ENCODE results near the gene NUMA1. TPM values are rescaled to one million over a fixed set of nuclear protein-coding genes. Genes with fewer than 3 reads are reported as not detected.

NUMA1 gene
- polyA plus RNA-seq, 1 donor (not counting 4 experiments of a cell fraction or from before 2014, with no cell fraction given): 38.8 TPM

- H3K36me3 ChIP-seq (ENCODE audit: control insufficient read depth in 2 of 2, extremely low read depth in 1 of 2, insufficient read depth in 2 of 2, low read length in 2 of 2): peaks cover 5 to 12% of the 10 kb centered on the region in 2 experiments
- H2AFZ ChIP-seq (ENCODE audit: control insufficient read depth, low read length): no peak overlapping the region
- no peaks in the 10 kb centered on the region for H4K20me1 ChIP-seq (ENCODE audit: control insufficient read depth, extremely low read depth, insufficient read depth, low read length)
- H3K27ac ChIP-seq (ENCODE audit: control insufficient read depth, insufficient read depth, low read length): no peak overlapping the region
- TF ChIP-seq EZH2 (IDR thresholded peaks at IDR 0.05; ENCODE audit: low read length) (no peak), CTCF (optimal IDR thresholded peaks at IDR 0.05 in 1 of 3, IDR thresholded peaks at IDR 0.05 in 1 of 3, conservative IDR thresholded peaks at IDR 0.05 in 1 of 3; ENCODE audit: extremely low read depth in 1 of 3, insufficient read depth in 2 of 3, low read length in 3 of 3) (no peak)
- no peak overlapping the region for H3K4me2 ChIP-seq (ENCODE audit: control insufficient read depth, extremely low read depth, insufficient read depth, low read depth, low read length)
- H3K27me3 ChIP-seq (ENCODE audit: control insufficient read depth, extremely low read depth, insufficient read depth, low read length): no peaks in the 10 kb centered on the region
- DNase-seq (ENCODE audit: low read depth, low spot score): no peak
- no peak overlapping the region for H3K4me3 ChIP-seq (ENCODE audit: control insufficient read depth in 2 of 3, extremely low read depth in 1 of 3, insufficient read depth in 2 of 3, low read depth in 1 of 3, low read length in 3 of 3)
- no peaks in the 10 kb centered on the region for H3K9me3 ChIP-seq (ENCODE audit: control insufficient read depth, low read depth, low read length)
- dilution Hi-C loops (cut with MboI; ENCODE audit: extremely low pct_ligation_motif_present, low sequenced_read_pairs): no loop called here
- no peaks in the 10 kb centered on the region for H3K9me1 ChIP-seq (ENCODE audit: control insufficient read depth, extremely low read depth, insufficient read depth, low read length)
- H3K4me1 ChIP-seq (ENCODE audit: control insufficient read depth, extremely low read depth, insufficient read depth, low read length): no peaks in the 10 kb centered on the region
- no peaks in the 10 kb centered on the region for H3K79me2 ChIP-seq (ENCODE audit: control insufficient read depth, insufficient read depth, low read length)
- H3K9ac ChIP-seq (ENCODE audit: control insufficient read depth, extremely low read depth, insufficient read depth, low read length): no peak overlapping the region
- no peak for FAIRE-seq
Observed at GRCh38 chr11:71964641-71965040, 115.7 kb downstream of the NUMA1 start.

GRCh38 chr11:71963468-71963867 lies 116.9 kb downstream of the NUMA1 start:
- FAIRE-seq (no peak), DNase-seq (ENCODE audit: low read depth, low spot score) (no peak)
- H3K27me3 ChIP-seq (ENCODE audit: control insufficient read depth, extremely low read depth, insufficient read depth, low read length): no peaks in the 10 kb centered on the region
- H3K9me1 ChIP-seq (ENCODE audit: control insufficient read depth, extremely low read depth, insufficient read depth, low read length): no peaks in the 10 kb centered on the region
- no peak overlapping the region for H3K4me2 ChIP-seq (ENCODE audit: control insufficient read depth, extremely low read depth, insufficient read depth, low read depth, low read length)
- no peak overlapping the region for H3K27ac ChIP-seq (ENCODE audit: control insufficient read depth, insufficient read depth, low read length)
- H3K79me2 ChIP-seq (ENCODE audit: control insufficient read depth, insufficient read depth, low read length): no peaks in the 10 kb centered on the region
- H3K4me3 ChIP-seq (ENCODE audit: control insufficient read depth in 2 of 3, extremely low read depth in 1 of 3, insufficient read depth in 2 of 3, low read depth in 1 of 3, low read length in 3 of 3): no peak overlapping the region
- H3K9me3 ChIP-seq (ENCODE audit: control insufficient read depth, low read depth, low read length): no peaks in the 10 kb centered on the region
- peaks cover 5 to 12% of the 10 kb centered on the region in 2 experiments for H3K36me3 ChIP-seq (ENCODE audit: control insufficient read depth in 2 of 2, extremely low read depth in 1 of 2, insufficient read depth in 2 of 2, low read length in 2 of 2)
- H4K20me1 ChIP-seq (ENCODE audit: control insufficient read depth, extremely low read depth, insufficient read depth, low read length): no peaks in the 10 kb centered on the region
- TF ChIP-seq EZH2 (IDR thresholded peaks at IDR 0.05; ENCODE audit: low read length): no peak
- no peak for TF ChIP-seq CTCF (optimal IDR thresholded peaks at IDR 0.05 in 1 of 3, IDR thresholded peaks at IDR 0.05 in 1 of 3, conservative IDR thresholded peaks at IDR 0.05 in 1 of 3; ENCODE audit: extremely low read depth in 1 of 3, insufficient read depth in 2 of 3, low read length in 3 of 3)
- no peaks in the 10 kb centered on the region for H3K4me1 ChIP-seq (ENCODE audit: control insufficient read depth, extremely low read depth, insufficient read depth, low read length)
- dilution Hi-C loops (cut with MboI; ENCODE audit: extremely low pct_ligation_motif_present, low sequenced_read_pairs): no loop called here
- H2AFZ ChIP-seq (ENCODE audit: control insufficient read depth, low read length): no peak overlapping the region
- no peak overlapping the region for H3K9ac ChIP-seq (ENCODE audit: control insufficient read depth, extremely low read depth, insufficient read depth, low read length)

All from keratinocyte (primary cell).